ENCODE measurements around the gene WDR55. TPM values are rescaled to one million over a fixed set of nuclear protein-coding genes. Genes with fewer than 3 reads are reported as not detected.

Gene WDR55
- total and polyA plus RNA-seq, 2 of the 13 experiments (the other 11 are each of a cell fraction or from before 2014, with no cell fraction given) = 17.7 to 18.2 TPM

- TF ChIP-seq ZNF609 (CRISPR knock-in tag; IDR thresholded peaks at IDR 0.05; ENCODE audit: borderline replicate concordance) (peak; percentile 65; the same call in 1 of the 2 replicates), PHF8 (CRISPR knock-in tag; IDR thresholded peaks at IDR 0.05) (peak; percentile 90), ZNF841 (CRISPR knock-in tag; IDR thresholded peaks at IDR 0.05; ENCODE audit: borderline replicate concordance) (no peak), JARID2 (CRISPR knock-in tag; IDR thresholded peaks at IDR 0.05; ENCODE audit: insufficient replicate concordance) (no peak), SIX4 (CRISPR knock-in tag; IDR thresholded peaks at IDR 0.05) (peak; percentile 12; the same call in 1 of the 2 replicates), ARHGAP35 (CRISPR knock-in tag; IDR thresholded peaks at IDR 0.05; ENCODE audit: borderline replicate concordance) (no peak; the same call in 1 of the 2 replicates), RFX1 (IDR thresholded peaks at IDR 0.05) (no peak), ZC3H4 (CRISPR knock-in tag; IDR thresholded peaks at IDR 0.05; ENCODE audit: borderline replicate concordance) (peak; percentile 6; the same call in 1 of the 2 replicates), TBL1XR1 (IDR thresholded peaks at IDR 0.05; ENCODE audit: borderline replicate concordance, low read length, partially characterized antibody) (peak; percentile 82), ZNF451 (CRISPR knock-in tag; IDR thresholded peaks at IDR 0.05) (no peak), RAD51 (IDR thresholded peaks at IDR 0.05; ENCODE audit: borderline replicate concordance) (no peak), ATF4 (CRISPR knock-in tag; IDR thresholded peaks at IDR 0.05) (peak in 1 of 2 experiments; percentile 49; a peak in 1 of 4 replicates), ZNF639 (CRISPR knock-in tag; conservative IDR thresholded peaks at IDR 0.05) (peak; percentile 46), MYC (CRISPR knock-in tag; IDR thresholded peaks at IDR 0.05; ENCODE audit: borderline replicate concordance) (peak; percentile 84), YEATS4 (CRISPR knock-in tag; IDR thresholded peaks at IDR 0.05; ENCODE audit: borderline replicate concordance) (peak; percentile 69; the same call in 1 of the 2 replicates), ZNF563 (CRISPR knock-in tag; IDR thresholded peaks at IDR 0.05) (no peak), ZNF878 (CRISPR knock-in tag; IDR thresholded peaks at IDR 0.05) (peak; percentile 64; the same call in 1 of the 2 replicates), STAT6 (CRISPR knock-in tag; IDR thresholded peaks at IDR 0.05; ENCODE audit: borderline replicate concordance) (peak; percentile 24; the same call in 1 of the 2 replicates), HNF4A (CRISPR knock-in tag; IDR thresholded peaks at IDR 0.05) (peak; percentile 85)
These were observed 25.3 kb upstream of the WDR55 start, which contains the start of gene TMCO6 (continued) for GRCh38 chr5:140639148-140639981.

Measured in HepG2 (cell line).